Measurements from ENCODE around the gene HOOK2.

HOOK2 gene

GRCh38 chr19:12783849-12784393 lies 8.6 kb upstream of the HOOK2 start:
- H4K20me1 ChIP-seq (ENCODE audit: insufficient read depth, low read length, poor library complexity, severe bottlenecking) = no peaks in the 10 kb centered on the region
- H3K27me3 ChIP-seq (ENCODE audit: insufficient read depth, low read length, poor library complexity, severe bottlenecking) = no peaks in the 10 kb centered on the region
- no peak overlapping the region for H3K4me3 ChIP-seq (ENCODE audit: low read length, poor library complexity, severe bottlenecking)
- H3K4me2 ChIP-seq (ENCODE audit: low read depth, low read length, poor library complexity, severe bottlenecking) = no peak overlapping the region
- no peaks in the 10 kb centered on the region for H3K9me3 ChIP-seq (ENCODE audit: insufficient read depth, low read depth, low read length)
- H3K9me2 ChIP-seq (replicated peaks; ENCODE audit: low read depth, low read length) = no peaks in the 10 kb centered on the region
- no peaks in the 10 kb centered on the region for H3K36me3 ChIP-seq (ENCODE audit: insufficient read depth, low read length)
- TF ChIP-seq CTCF (conservative IDR thresholded peaks at IDR 0.05; ENCODE audit: low read length) (no peak), EZH2phosphoT487 (IDR thresholded peaks at IDR 0.05; ENCODE audit: borderline replicate concordance) (no peak)
- H3K9ac ChIP-seq (ENCODE audit: low read depth, low read length, poor library complexity, severe bottlenecking) = no peak overlapping the region
- H2AFZ ChIP-seq (ENCODE audit: low read length) = no peak overlapping the region
- no peaks in the 10 kb centered on the region for H3K79me2 ChIP-seq (ENCODE audit: insufficient read depth, low read length)
- H3K4me1 ChIP-seq (ENCODE audit: insufficient read depth, low read length, poor library complexity, severe bottlenecking) = peaks cover 30% of the 10 kb centered on the region
- H3F3A ChIP-seq (ENCODE audit: low read depth) = no peaks in the 10 kb centered on the region; the same call in 1 of the 2 replicates

- Histone ChIP-seq H4K20me1 (ENCODE audit: insufficient read depth, low read length, poor library complexity, severe bottlenecking) (no peaks in the 10 kb centered on the region), H3K9ac (ENCODE audit: low read depth, low read length, poor library complexity, severe bottlenecking) (no peak overlapping the region), H3K36me3 (ENCODE audit: insufficient read depth, low read length) (no peaks in the 10 kb centered on the region), H3K4me1 (ENCODE audit: insufficient read depth, low read length, poor library complexity, severe bottlenecking) (peaks cover 36% of the 10 kb centered on the region), H3K4me3 (ENCODE audit: low read length, poor library complexity, severe bottlenecking) (peak overlapping the region; percentile 64), H2AFZ (ENCODE audit: low read length) (no peak overlapping the region), H3K4me2 (ENCODE audit: low read depth, low read length, poor library complexity, severe bottlenecking) (peak overlapping the region; percentile 60), H3K9me3 (ENCODE audit: insufficient read depth, low read depth, low read length) (no peaks in the 10 kb centered on the region), H3K79me2 (ENCODE audit: insufficient read depth, low read length) (no peaks in the 10 kb centered on the region), H3F3A (ENCODE audit: low read depth) (no peaks in the 10 kb centered on the region; the same call in 1 of the 2 replicates), H3K27me3 (ENCODE audit: insufficient read depth, low read length, poor library complexity, severe bottlenecking) (no peaks in the 10 kb centered on the region), H3K9me2 (replicated peaks; ENCODE audit: low read depth, low read length) (no peaks in the 10 kb centered on the region)
- TF ChIP-seq EZH2phosphoT487 (IDR thresholded peaks at IDR 0.05; ENCODE audit: borderline replicate concordance) (no peak), CTCF (conservative IDR thresholded peaks at IDR 0.05; ENCODE audit: low read length) (no peak)
Measured at GRCh38 chr19:12783291-12783848, 8.0 kb upstream of the HOOK2 start.

- H3F3A ChIP-seq (ENCODE audit: low read depth) = no peaks in the 10 kb centered on the region; the same call in 1 of the 2 replicates
- H3K4me2 ChIP-seq (ENCODE audit: low read depth, low read length, poor library complexity, severe bottlenecking) = peak overlapping the region; percentile 60
- no peaks in the 10 kb centered on the region for H3K9me2 ChIP-seq (replicated peaks; ENCODE audit: low read depth, low read length)
- peak overlapping the region; percentile 58 for H3K9ac ChIP-seq (ENCODE audit: low read depth, low read length, poor library complexity, severe bottlenecking)
- TF ChIP-seq CTCF (conservative IDR thresholded peaks at IDR 0.05; ENCODE audit: low read length) (no peak), EZH2phosphoT487 (IDR thresholded peaks at IDR 0.05; ENCODE audit: borderline replicate concordance) (no peak)
- H3K4me1 ChIP-seq (ENCODE audit: insufficient read depth, low read length, poor library complexity, severe bottlenecking) = peaks cover 42% of the 10 kb centered on the region
- H3K79me2 ChIP-seq (ENCODE audit: insufficient read depth, low read length) = no peaks in the 10 kb centered on the region
- no peaks in the 10 kb centered on the region for H3K27me3 ChIP-seq (ENCODE audit: insufficient read depth, low read length, poor library complexity, severe bottlenecking)
- H2AFZ ChIP-seq (ENCODE audit: low read length) = peak overlapping the region; percentile 59; the same call in 1 of the 2 replicates
- no peaks in the 10 kb centered on the region for H3K36me3 ChIP-seq (ENCODE audit: insufficient read depth, low read length)
- H4K20me1 ChIP-seq (ENCODE audit: insufficient read depth, low read length, poor library complexity, severe bottlenecking) = no peaks in the 10 kb centered on the region
- H3K9me3 ChIP-seq (ENCODE audit: insufficient read depth, low read depth, low read length) = no peaks in the 10 kb centered on the region
- peak overlapping the region; percentile 64 for H3K4me3 ChIP-seq (ENCODE audit: low read length, poor library complexity, severe bottlenecking)
Measured at GRCh38 chr19:12782424-12783290, 7.3 kb upstream of the HOOK2 start.
